ENCODE results near the gene PRM3. TPM values are rescaled to one million over a fixed set of nuclear protein-coding genes. Genes with fewer than 3 reads are reported as not detected.
A peak's percentile ranks its signal among the peaks of the same experiment; 100 is the strongest.

Gene PRM3
- total and polyA plus RNA-seq, 5 donors from 2014 or later: not detected

- Mint-ChIP-seq H3K27ac (no peak overlapping the region), H3K9me3 (peaks cover 0 to 1% (median 0%) of the 10 kb centered on the region in 7 donors), H3K4me1 (peaks cover 0 to 1% (median 0%) of the 10 kb centered on the region in 4 donors), H3K4me3 (no peak overlapping the region), H3K36me3 (no peaks in the 10 kb centered on the region), H3K27me3 (peaks cover 15% of the 10 kb centered on the region)
- ATAC-seq (ENCODE audit: low read depth in 2 of 2): no peak
- H3K27ac ChIP-seq (ENCODE audit: insufficient read depth, low read length, poor library complexity, severe bottlenecking): no peak overlapping the region
- DNase-seq: no peak
- H3K9me3 ChIP-seq (ENCODE audit: control insufficient read depth in 2 of 2, low read length in 2 of 2): no peaks in the 10 kb centered on the region
- H3K4me1 ChIP-seq (ENCODE audit: control insufficient read depth, insufficient read depth, low read length, poor library complexity, severe bottlenecking): no peaks in the 10 kb centered on the region
- H3K36me3 ChIP-seq (ENCODE audit: control insufficient read depth, insufficient read depth, low read length): no peaks in the 10 kb centered on the region
- H3K4me3 ChIP-seq (ENCODE audit: low read depth, low read length): no peak overlapping the region
- H3K27me3 ChIP-seq (ENCODE audit: control insufficient read depth, insufficient read depth, low read length): no peaks in the 10 kb centered on the region
Measured at GRCh38 chr16:11276896-11277593, 3.6 kb upstream of the PRM3 start.

- Mint-ChIP-seq H3K27me3 (peaks cover 12% of the 10 kb centered on the region), H3K4me3 (no peak within 1 kb of the TSS), H3K4me1 (no peaks in the 10 kb centered on the region), H3K36me3 (no peaks in the 10 kb centered on the region), H3K9me3 (peaks cover 0 to 1% (median 0%) of the 10 kb centered on the region in 7 donors), H3K27ac (no peak within 1 kb of the TSS)
- Histone ChIP-seq H3K4me1 (ENCODE audit: control insufficient read depth, insufficient read depth, low read length, poor library complexity, severe bottlenecking) (no peaks in the 10 kb centered on the region), H3K9me3 (ENCODE audit: control insufficient read depth in 2 of 2, low read length in 2 of 2) (no peaks in the 10 kb centered on the region), H3K27ac (ENCODE audit: insufficient read depth, low read length, poor library complexity, severe bottlenecking) (no peak within 1 kb of the TSS), H3K36me3 (ENCODE audit: control insufficient read depth, insufficient read depth, low read length) (no peaks in the 10 kb centered on the region), H3K4me3 (ENCODE audit: low read depth, low read length) (no peak within 1 kb of the TSS), H3K27me3 (ENCODE audit: control insufficient read depth, insufficient read depth, low read length) (no peaks in the 10 kb centered on the region)
- ATAC-seq (ENCODE audit: low read depth in 2 of 2) (no peak), DNase-seq (no peak)
Measured at GRCh38 chr16:11276143-11276895, 2.9 kb upstream of the PRM3 start, which contains the start of gene PRM2. TSS of gene PRM2 (minus strand) at chr16:11276480. CDS start at chr16:11276370, 110 bp downstream.

GRCh38 chr16:11274964-11275363, 1.5 kb upstream of the PRM3 start:
- Histone ChIP-seq H3K4me3 (ENCODE audit: low read depth, low read length) (no peak overlapping the region), H3K9me3 (ENCODE audit: control insufficient read depth in 2 of 2, low read length in 2 of 2) (no peaks in the 10 kb centered on the region), H3K4me1 (ENCODE audit: control insufficient read depth, insufficient read depth, low read length, poor library complexity, severe bottlenecking) (no peaks in the 10 kb centered on the region), H3K27ac (ENCODE audit: insufficient read depth, low read length, poor library complexity, severe bottlenecking) (no peak overlapping the region), H3K27me3 (ENCODE audit: control insufficient read depth, insufficient read depth, low read length) (no peaks in the 10 kb centered on the region), H3K36me3 (ENCODE audit: control insufficient read depth, insufficient read depth, low read length) (no peaks in the 10 kb centered on the region)
- DNase-seq: no peak
- no peaks in the 10 kb centered on the region for H3K4me1 Mint-ChIP-seq
- no peak overlapping the region for H3K27ac Mint-ChIP-seq
- H3K36me3 Mint-ChIP-seq: no peaks in the 10 kb centered on the region
- no peak for ATAC-seq (ENCODE audit: low read depth in 2 of 2)
- peaks cover 0 to 1% (median 0%) of the 10 kb centered on the region in 7 donors for H3K9me3 Mint-ChIP-seq
- H3K4me3 Mint-ChIP-seq: no peak overlapping the region
- H3K27me3 Mint-ChIP-seq: peaks cover 12% of the 10 kb centered on the region

GRCh38 chr16:11273721-11274324, 394 bp upstream of the PRM3 start:
- Histone ChIP-seq H3K27ac (ENCODE audit: insufficient read depth, low read length, poor library complexity, severe bottlenecking) (no peak overlapping the region), H3K4me3 (ENCODE audit: low read depth, low read length) (no peak overlapping the region), H3K36me3 (ENCODE audit: control insufficient read depth, insufficient read depth, low read length) (no peaks in the 10 kb centered on the region), H3K9me3 (ENCODE audit: control insufficient read depth in 2 of 2, low read length in 2 of 2) (no peaks in the 10 kb centered on the region), H3K27me3 (ENCODE audit: control insufficient read depth, insufficient read depth, low read length) (no peaks in the 10 kb centered on the region), H3K4me1 (ENCODE audit: control insufficient read depth, insufficient read depth, low read length, poor library complexity, severe bottlenecking) (no peaks in the 10 kb centered on the region)
- H3K27ac Mint-ChIP-seq: peak overlapping the region in 1 of 3 donors; percentile 40
- peaks cover 5% of the 10 kb centered on the region for H3K27me3 Mint-ChIP-seq
- ATAC-seq (ENCODE audit: low read depth in 2 of 2) (no peak), DNase-seq (no peak)
- peaks cover 0 to 1% (median 0%) of the 10 kb centered on the region in 7 donors for H3K9me3 Mint-ChIP-seq
- no peaks in the 10 kb centered on the region for H3K4me1 Mint-ChIP-seq
- H3K36me3 Mint-ChIP-seq: no peaks in the 10 kb centered on the region
- H3K4me3 Mint-ChIP-seq: no peak overlapping the region

- no peaks in the 10 kb centered on the region for H3K27me3 ChIP-seq (ENCODE audit: control insufficient read depth, insufficient read depth, low read length)
- no peaks in the 10 kb centered on the region for H3K4me1 ChIP-seq (ENCODE audit: control insufficient read depth, insufficient read depth, low read length, poor library complexity, severe bottlenecking)
- no peaks in the 10 kb centered on the region for H3K36me3 ChIP-seq (ENCODE audit: control insufficient read depth, insufficient read depth, low read length)
- no peak overlapping the region for H3K4me3 Mint-ChIP-seq
- H3K36me3 Mint-ChIP-seq: no peaks in the 10 kb centered on the region
- no peak overlapping the region for H3K27ac ChIP-seq (ENCODE audit: insufficient read depth, low read length, poor library complexity, severe bottlenecking)
- no peak overlapping the region for H3K27ac Mint-ChIP-seq
- ATAC-seq (ENCODE audit: low read depth in 2 of 2) (no peak), DNase-seq (no peak)
- H3K9me3 ChIP-seq (ENCODE audit: control insufficient read depth in 2 of 2, low read length in 2 of 2): no peaks in the 10 kb centered on the region
- H3K4me1 Mint-ChIP-seq: no peaks in the 10 kb centered on the region
- peaks cover 5% of the 10 kb centered on the region for H3K27me3 Mint-ChIP-seq
- no peak overlapping the region for H3K4me3 ChIP-seq (ENCODE audit: low read depth, low read length)
- peaks cover 0 to 1% (median 0%) of the 10 kb centered on the region in 7 donors for H3K9me3 Mint-ChIP-seq
Measured at GRCh38 chr16:11272484-11272883, 945 bp downstream of the PRM3 start.

- no peaks in the 10 kb centered on the region for H3K9me3 Mint-ChIP-seq
- no peaks in the 10 kb centered on the region for H3K36me3 Mint-ChIP-seq
- H3K4me1 ChIP-seq (ENCODE audit: control insufficient read depth, insufficient read depth, low read length, poor library complexity, severe bottlenecking): no peaks in the 10 kb centered on the region
- no peaks in the 10 kb centered on the region for H3K36me3 ChIP-seq (ENCODE audit: control insufficient read depth, insufficient read depth, low read length)
- ATAC-seq (ENCODE audit: low read depth in 2 of 2) (no peak), DNase-seq (no peak)
- H3K27me3 ChIP-seq (ENCODE audit: control insufficient read depth, insufficient read depth, low read length): no peaks in the 10 kb centered on the region
- no peak overlapping the region for H3K27ac Mint-ChIP-seq
- H3K27me3 Mint-ChIP-seq: peaks cover 5% of the 10 kb centered on the region
- no peaks in the 10 kb centered on the region for H3K9me3 ChIP-seq (ENCODE audit: control insufficient read depth in 2 of 2, low read length in 2 of 2)
- H3K4me3 ChIP-seq (ENCODE audit: low read depth, low read length): no peak overlapping the region
- H3K4me3 Mint-ChIP-seq: no peak overlapping the region
- no peak overlapping the region for H3K27ac ChIP-seq (ENCODE audit: insufficient read depth, low read length, poor library complexity, severe bottlenecking)
- no peaks in the 10 kb centered on the region for H3K4me1 Mint-ChIP-seq
Measured at GRCh38 chr16:11271610-11272009, 1.8 kb downstream of the PRM3 start.

GRCh38 chr16:11270602-11271162, 2.7 kb downstream of the PRM3 start:
- peaks cover 5% of the 10 kb centered on the region for H3K27me3 Mint-ChIP-seq

More at GRCh38 chr16:11270602-11271162, 2.7 kb downstream of the PRM3 start:
- H3K4me3 ChIP-seq (ENCODE audit: low read depth, low read length): no peak overlapping the region
- DNase-seq (no peak), ATAC-seq (ENCODE audit: low read depth in 2 of 2) (no peak)
- no peak overlapping the region for H3K27ac ChIP-seq (ENCODE audit: insufficient read depth, low read length, poor library complexity, severe bottlenecking)
- no peaks in the 10 kb centered on the region for H3K4me1 ChIP-seq (ENCODE audit: control insufficient read depth, insufficient read depth, low read length, poor library complexity, severe bottlenecking)
- Mint-ChIP-seq H3K36me3 (no peaks in the 10 kb centered on the region), H3K4me1 (no peaks in the 10 kb centered on the region), H3K27ac (no peak overlapping the region), H3K9me3 (no peaks in the 10 kb centered on the region), H3K4me3 (no peak overlapping the region)
- no peaks in the 10 kb centered on the region for H3K9me3 ChIP-seq (ENCODE audit: control insufficient read depth in 2 of 2, low read length in 2 of 2)
- H3K27me3 ChIP-seq (ENCODE audit: control insufficient read depth, insufficient read depth, low read length): no peaks in the 10 kb centered on the region
- H3K36me3 ChIP-seq (ENCODE audit: control insufficient read depth, insufficient read depth, low read length): no peaks in the 10 kb centered on the region

All from CD4-positive, CD25-positive, alpha-beta regulatory T cell (primary cell).